Tongue (tissue), 2 donors: Measurements from ENCODE around the gene FGR. TPM values are rescaled to one million over a fixed set of nuclear protein-coding genes. Genes with fewer than 3 reads are reported as not detected.
"Not testable (repeated sequence)": the region's sequence is repeated elsewhere in the genome, so short reads cannot be mapped to it uniquely, and the experiment has no call there.

Experiments
- DNase-seq: peaks from one replicate; pipeline ENCODE4 v3.0.0-alpha.2; 2015
- total RNA-seq: library from RNA; depleted of rRNA; stranded (reverse); fragments of >200 nt; gene quantifications from one replicate; pipeline ENCODE4 v1.2.3, GENCODE V29; 2014

FGR gene
- total RNA-seq, 1 donor from 2014 or later: 6.6 TPM

- DNase-seq: peak; percentile 95
These were observed 24.7 kb upstream of the FGR start for GRCh38 chr1:27659497-27660299.

- no peak for DNase-seq
These were observed 24.0 kb upstream of the FGR start for GRCh38 chr1:27658951-27659496.

- peak; percentile 57 for DNase-seq
These were observed 21.3 kb upstream of the FGR start for GRCh38 chr1:27656157-27656893.

GRCh38 chr1:27655151-27655937 is 20.4 kb upstream of the FGR start:
- DNase-seq: no peak

- no peak for DNase-seq
These were observed 17.3 kb upstream of the FGR start for GRCh38 chr1:27652111-27652864.

GRCh38 chr1:27650539-27651175 is 15.7 kb upstream of the FGR start:
- peak; percentile 58 for DNase-seq

GRCh38 chr1:27650171-27650538 is 15.2 kb upstream of the FGR start:
- no peak for DNase-seq

GRCh38 chr1:27649306-27649635 is 14.3 kb upstream of the FGR start:
- DNase-seq: no peak

- no peak for DNase-seq
These were observed 13.8 kb upstream of the FGR start for GRCh38 chr1:27648602-27649305.

- DNase-seq: no peak
These were observed 12.3 kb upstream of the FGR start for GRCh38 chr1:27647328-27647727.

- no peak for DNase-seq
These were observed 11.7 kb upstream of the FGR start for GRCh38 chr1:27646676-27647075.

GRCh38 chr1:27645071-27645415 is 10.1 kb upstream of the FGR start:
- DNase-seq: no peak

GRCh38 chr1:27644369-27645070 is 9.5 kb upstream of the FGR start:
- no peak for DNase-seq

GRCh38 chr1:27643600-27644368 is 8.8 kb upstream of the FGR start:
- peak; percentile 58 for DNase-seq

- DNase-seq: not testable (repeated sequence)
These were observed 5.5 kb upstream of the FGR start for GRCh38 chr1:27640514-27640913.

GRCh38 chr1:27638805-27639204 is 3.8 kb upstream of the FGR start:
- DNase-seq: no peak

GRCh38 chr1:27638047-27638734 is 3.2 kb upstream of the FGR start:
- DNase-seq: no peak

- DNase-seq: no peak
These were observed 584 bp upstream of the FGR start for GRCh38 chr1:27635396-27636142.
